Skeletal muscle tissue (tissue), 4 donors: ENCODE measurements around the gene WNT11. TPM values are rescaled to one million over a fixed set of nuclear protein-coding genes. Genes with fewer than 3 reads are reported as not detected.
"Not testable (repeated sequence)": the region's sequence is repeated elsewhere in the genome, so short reads cannot be mapped to it uniquely, and the experiment has no call there.

Experiments
- H3K27ac ChIP-seq: one replicate; pipeline ENCODE4 v1.7.0; 2013; ENCODE audit warnings: mild to moderate bottlenecking, low read depth, low read length, inconsistent platforms
- H3K27me3 ChIP-seq, 3 donors: one replicate each; pipeline ENCODE4 v1.7.0; 2013; ENCODE audit warnings: low read length in 3 of 3; ENCODE audit not compliant: control insufficient read depth in 3 of 3, insufficient read depth in 3 of 3
- H3K36me3 ChIP-seq, 3 donors: one replicate each; pipeline ENCODE4 v1.7.0; 2013; ENCODE audit warnings: low read length in 3 of 3; ENCODE audit not compliant: control insufficient read depth in 3 of 3, insufficient read depth in 3 of 3
- H3K4me1 ChIP-seq, 3 donors: one replicate each; pipeline ENCODE4 v1.7.0; 2013; ENCODE audit warnings: low read length in 3 of 3, mild to moderate bottlenecking in 3 of 3; ENCODE audit not compliant: control insufficient read depth in 3 of 3, insufficient read depth in 3 of 3
- H3K4me3 ChIP-seq, 3 donors: one replicate each; pipeline ENCODE4 v1.7.0; 2013; ENCODE audit warnings: low read length in 3 of 3
- H3K9ac ChIP-seq, 3 donors: one replicate each; pipeline ENCODE4 v1.7.0; 2013; ENCODE audit warnings: low read length in 3 of 3, mild to moderate bottlenecking in 3 of 3, moderate library complexity in 2 of 3, low read depth in 1 of 3
- H3K9me3 ChIP-seq, 3 donors: one replicate each; pipeline ENCODE4 v1.7.0; 2013; ENCODE audit warnings: low read length in 3 of 3; ENCODE audit not compliant: control insufficient read depth in 3 of 3
- total RNA-seq: library from RNA; depleted of rRNA; stranded (reverse); fragments of >200 nt; gene quantifications from one replicate; pipeline ENCODE4 v1.2.3, GENCODE V29; 2014
- donor health status: Osteomylitis.

WNT11 gene
- total RNA-seq, 1 donor from 2014 or later = 18.3 TPM

DNA sequence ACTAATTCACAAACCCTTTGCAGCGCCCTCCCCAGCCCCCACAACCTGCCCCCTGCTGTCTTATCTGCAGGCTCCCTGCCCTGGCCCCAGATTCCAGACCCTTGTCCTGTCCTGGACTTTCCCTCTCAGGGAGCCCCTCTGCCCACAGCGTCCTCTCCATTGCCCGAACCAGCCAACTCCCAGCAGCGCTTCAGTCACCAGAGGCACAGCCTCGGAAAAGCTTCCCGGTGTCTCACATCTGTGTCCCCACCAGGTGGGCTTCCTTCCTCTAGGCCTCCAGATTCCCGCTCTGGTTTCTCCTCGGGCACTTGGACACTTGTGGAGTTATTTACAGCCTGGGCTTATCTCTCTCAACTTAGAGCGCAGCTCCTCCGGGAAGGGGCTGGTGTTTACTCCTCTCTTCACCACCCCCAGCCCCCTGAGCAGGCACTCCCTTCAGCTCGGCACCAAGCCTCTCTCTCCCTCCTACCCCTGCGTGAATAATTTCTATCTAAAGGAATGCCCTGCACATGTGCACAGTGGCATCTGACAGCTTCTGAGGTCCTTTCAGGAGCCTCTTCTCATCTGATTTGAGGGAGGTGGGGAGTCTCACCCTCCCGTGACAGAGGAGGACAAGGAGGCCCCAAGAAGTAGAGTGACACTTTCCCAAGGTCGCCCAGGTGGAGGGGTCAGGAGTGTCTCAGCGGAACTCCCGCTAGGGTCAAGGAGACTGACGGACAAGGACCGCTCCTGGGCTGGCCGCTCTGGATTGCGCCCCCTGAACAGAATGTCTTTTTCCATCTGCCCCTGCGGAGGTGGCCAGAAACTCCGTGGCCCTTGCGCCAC lies 838 bp downstream of the WNT11 start:
- peak overlapping the region in 2 of 3 donors; percentile 14 to 79 for H3K9ac ChIP-seq
- H3K27ac ChIP-seq = no peak overlapping the region
- H3K4me1 ChIP-seq = peaks cover 21 to 28% (median 28%) of the 10 kb centered on the region in 3 donors
- peaks cover 0 to 2% (median 0%) of the 10 kb centered on the region in 3 donors for H3K27me3 ChIP-seq
- no peaks in the 10 kb centered on the region for H3K9me3 ChIP-seq
- H3K4me3 ChIP-seq = peak overlapping the region in 2 of 3 donors; percentile 65 to 85
- peaks cover 0 to 13% (median 4%) of the 10 kb centered on the region in 3 donors for H3K36me3 ChIP-seq

GRCh38 chr11:76203937-76204336 lies 2.4 kb downstream of the WNT11 start:
- Histone ChIP-seq H3K9ac (no peak overlapping the region), H3K27me3 (peaks cover 0 to 2% (median 0%) of the 10 kb centered on the region in 3 donors), H3K4me1 (peaks cover 21 to 28% (median 27%) of the 10 kb centered on the region in 3 donors), H3K36me3 (peaks cover 0 to 13% (median 4%) of the 10 kb centered on the region in 3 donors), H3K9me3 (no peaks in the 10 kb centered on the region), H3K4me3 (no peak overlapping the region), H3K27ac (no peak overlapping the region)

GRCh38 chr11:76203131-76203925 lies 3.0 kb downstream of the WNT11 start:
- Histone ChIP-seq H3K9ac (no peak overlapping the region), H3K4me1 (peaks cover 21 to 28% (median 23%) of the 10 kb centered on the region in 3 donors), H3K4me3 (no peak overlapping the region), H3K27ac (no peak overlapping the region), H3K36me3 (peaks cover 0 to 13% (median 4%) of the 10 kb centered on the region in 3 donors), H3K9me3 (no peaks in the 10 kb centered on the region), H3K27me3 (peaks cover 0 to 2% (median 0%) of the 10 kb centered on the region in 3 donors)

GRCh38 chr11:76201672-76202412 lies 4.5 kb downstream of the WNT11 start:
- Histone ChIP-seq H3K36me3 (peaks cover 0 to 14% (median 13%) of the 10 kb centered on the region in 3 donors), H3K27ac (no peak overlapping the region), H3K27me3 (peaks cover 0 to 2% (median 0%) of the 10 kb centered on the region in 3 donors), H3K4me3 (no peak overlapping the region), H3K9ac (no peak overlapping the region), H3K4me1 (peaks cover 9 to 20% (median 10%) of the 10 kb centered on the region in 3 donors), H3K9me3 (no peaks in the 10 kb centered on the region)

DNA sequence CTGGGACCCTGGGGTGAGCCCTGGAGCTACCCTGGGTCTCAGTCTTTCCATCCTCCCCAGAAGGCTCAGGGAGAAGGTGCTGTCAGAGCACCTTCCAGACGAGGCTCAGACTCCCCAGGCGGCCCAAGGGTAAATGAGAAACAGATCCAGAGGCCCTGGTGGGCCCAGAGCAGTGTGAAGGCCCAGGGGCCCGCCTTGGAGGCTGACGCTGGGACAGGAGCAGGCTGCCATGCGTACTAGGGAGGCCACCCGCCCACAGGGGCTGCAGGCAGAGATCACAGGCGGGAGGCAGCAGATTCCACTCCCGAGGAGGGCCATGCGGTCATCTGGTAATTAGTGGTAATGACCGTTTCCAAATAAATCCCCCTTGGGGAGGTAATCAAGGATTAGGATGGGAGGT lies 5.2 kb downstream of the WNT11 start:
- Histone ChIP-seq H3K4me3 (no peak overlapping the region), H3K9me3 (no peaks in the 10 kb centered on the region), H3K9ac (no peak overlapping the region), H3K4me1 (peaks cover 5 to 15% (median 5%) of the 10 kb centered on the region in 3 donors), H3K36me3 (peaks cover 2 to 18% (median 17%) of the 10 kb centered on the region in 3 donors), H3K27ac (no peak overlapping the region), H3K27me3 (peaks cover 0 to 1% (median 0%) of the 10 kb centered on the region in 3 donors)

GRCh38 chr11:76200006-76200940 lies 6.0 kb downstream of the WNT11 start:
- Histone ChIP-seq H3K4me1 (peaks cover 0 to 10% (median 3%) of the 10 kb centered on the region in 3 donors), H3K36me3 (peaks cover 5 to 22% (median 19%) of the 10 kb centered on the region in 3 donors), H3K9ac (no peak overlapping the region), H3K9me3 (no peaks in the 10 kb centered on the region), H3K4me3 (no peak overlapping the region), H3K27me3 (no peaks in the 10 kb centered on the region), H3K27ac (no peak overlapping the region)

- H3K36me3 ChIP-seq = peaks cover 7 to 26% (median 20%) of the 10 kb centered on the region in 3 donors
- not testable (repeated sequence) for H3K4me3 ChIP-seq, H3K4me1 ChIP-seq, H3K27me3 ChIP-seq, H3K9me3 ChIP-seq, H3K27ac ChIP-seq, H3K9ac ChIP-seq
Observed at GRCh38 chr11:76198691-76199090, 7.6 kb downstream of the WNT11 start.

- Histone ChIP-seq H3K9ac (no peak overlapping the region), H3K27ac (no peak overlapping the region), H3K36me3 (peaks cover 12 to 32% (median 23%) of the 10 kb centered on the region in 3 donors), H3K9me3 (no peaks in the 10 kb centered on the region), H3K4me1 (peaks cover 3 to 7% (median 5%) of the 10 kb centered on the region in 3 donors), H3K4me3 (no peak overlapping the region), H3K27me3 (no peaks in the 10 kb centered on the region)
Observed at GRCh38 chr11:76197941-76198640, 8.2 kb downstream of the WNT11 start.
